SU-DHL-6 (cell line): ENCODE data around the gene UCN2.

Source experiments
- EZH2phosphoT487 ChIP-seq: fragments of 200-600 bp; sonication (generic), shearing (Covaris generic); conservative IDR thresholded peaks from 2 replicates; pipeline ENCODE4 v1.6.1; 2018; ENCODE audit warnings: mild to moderate bottlenecking, antibody characterized with exemption, low read length, moderate library complexity, mixed read lengths
- TF ChIP-seq, protein P1 (sequence below): fragments of 200-600 bp; sonication (generic); IDR thresholded peaks from one replicate; pipeline ENCODE4 v1.5.1; 2017; ENCODE audit warnings: antibody characterized with exemption, mild to moderate bottlenecking, low read length, moderate library complexity; ENCODE audit not compliant: insufficient read depth, poor library complexity, severe bottlenecking

DNA sequence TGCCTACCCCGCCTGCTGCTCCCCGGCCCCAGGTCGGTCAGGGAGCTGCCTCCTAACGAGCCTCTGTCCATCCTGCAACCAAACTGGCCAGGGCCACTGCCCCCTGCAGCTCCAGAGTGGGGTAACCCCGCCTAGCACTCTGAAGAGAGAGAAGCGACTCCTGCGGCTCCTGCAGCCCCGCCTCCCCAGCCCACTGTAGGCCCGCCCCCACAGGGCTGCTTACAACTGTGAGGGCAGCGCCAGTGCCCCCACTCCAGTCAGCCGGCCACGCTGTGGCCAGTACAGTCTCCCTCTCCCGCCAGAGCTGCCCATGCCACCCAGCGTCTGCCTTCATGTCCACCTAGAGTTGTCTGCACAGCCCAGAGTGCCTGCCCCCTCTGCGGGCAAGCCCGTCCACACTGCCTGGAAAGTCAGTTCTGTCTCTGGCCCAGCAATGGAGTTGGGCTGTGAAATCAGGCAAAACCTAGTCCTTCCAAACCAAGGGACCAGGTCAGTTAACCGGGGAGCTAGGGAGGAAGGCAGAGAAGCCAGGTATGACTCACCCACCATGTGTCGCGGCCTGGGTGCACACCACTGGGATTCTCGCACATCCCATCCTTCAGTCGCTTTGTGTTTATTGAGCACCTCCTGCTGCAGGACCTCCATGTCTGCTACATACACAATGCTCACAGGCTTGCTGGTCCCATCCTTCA is 2.4 kb downstream of the UCN2 start:
- TF ChIP-seq, protein P1, sequence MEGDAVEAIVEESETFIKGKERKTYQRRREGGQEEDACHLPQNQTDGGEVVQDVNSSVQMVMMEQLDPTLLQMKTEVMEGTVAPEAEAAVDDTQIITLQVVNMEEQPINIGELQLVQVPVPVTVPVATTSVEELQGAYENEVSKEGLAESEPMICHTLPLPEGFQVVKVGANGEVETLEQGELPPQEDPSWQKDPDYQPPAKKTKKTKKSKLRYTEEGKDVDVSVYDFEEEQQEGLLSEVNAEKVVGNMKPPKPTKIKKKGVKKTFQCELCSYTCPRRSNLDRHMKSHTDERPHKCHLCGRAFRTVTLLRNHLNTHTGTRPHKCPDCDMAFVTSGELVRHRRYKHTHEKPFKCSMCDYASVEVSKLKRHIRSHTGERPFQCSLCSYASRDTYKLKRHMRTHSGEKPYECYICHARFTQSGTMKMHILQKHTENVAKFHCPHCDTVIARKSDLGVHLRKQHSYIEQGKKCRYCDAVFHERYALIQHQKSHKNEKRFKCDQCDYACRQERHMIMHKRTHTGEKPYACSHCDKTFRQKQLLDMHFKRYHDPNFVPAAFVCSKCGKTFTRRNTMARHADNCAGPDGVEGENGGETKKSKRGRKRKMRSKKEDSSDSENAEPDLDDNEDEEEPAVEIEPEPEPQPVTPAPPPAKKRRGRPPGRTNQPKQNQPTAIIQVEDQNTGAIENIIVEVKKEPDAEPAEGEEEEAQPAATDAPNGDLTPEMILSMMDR = no peak
- no peak for TF ChIP-seq EZH2phosphoT487
